D721Med (cell line): ENCODE measurements around the gene HPS4.

ENCODE experiments used
- DNase-seq: peaks from one replicate; pipeline ENCODE4 v3.0.0; 2011; ENCODE audit warnings: low spot score; ENCODE audit not compliant: insufficient read length
- FAIRE-seq: peaks from 2 replicates; lab custom pipeline; 2011; peaks lifted over from hg19 to GRCh38; lab: Jason Lieb, UNC
- TF ChIP-seq, protein P1 (sequence below): IDR thresholded peaks from 2 replicates; pipeline ENCODE4 v1.5.1; 2012; ENCODE audit warnings: mild to moderate bottlenecking, control low read depth; ENCODE audit not compliant: insufficient read depth; ENCODE audit errors: missing control alignments

Gene HPS4

DNA sequence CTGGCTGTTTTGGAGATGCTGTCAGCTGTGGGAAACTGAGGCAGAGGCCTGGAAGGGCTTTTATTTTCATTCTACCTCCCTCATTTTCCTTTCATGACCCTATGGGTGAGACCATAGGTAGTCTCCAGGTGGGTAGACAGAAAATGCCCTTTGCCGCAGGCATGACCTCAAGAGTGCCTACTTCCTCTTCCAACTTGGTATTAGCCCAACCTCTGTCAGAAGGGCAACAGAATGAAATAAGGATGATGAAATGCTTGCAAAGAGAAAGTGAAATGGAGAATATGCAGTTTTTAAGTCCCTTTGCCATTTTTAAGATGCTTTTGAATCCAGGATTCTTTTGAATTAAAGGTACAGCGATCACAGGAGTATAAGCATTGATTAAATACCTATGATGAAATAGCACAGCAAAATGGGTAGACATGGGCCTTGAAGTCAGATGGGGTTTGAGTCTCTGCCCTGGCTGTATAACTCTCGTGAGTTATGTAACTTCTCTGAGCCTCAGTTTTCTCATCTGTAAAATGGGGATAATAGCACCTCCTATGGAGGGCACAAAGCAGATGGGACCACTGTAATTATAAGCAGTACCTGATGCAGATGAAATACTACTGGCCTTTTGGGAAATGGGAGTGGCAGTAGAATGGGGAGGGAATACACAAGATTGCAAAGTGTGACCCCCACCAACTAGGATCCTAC is 50.8 kb downstream of the HPS4 start:
- TF ChIP-seq, protein P1, sequence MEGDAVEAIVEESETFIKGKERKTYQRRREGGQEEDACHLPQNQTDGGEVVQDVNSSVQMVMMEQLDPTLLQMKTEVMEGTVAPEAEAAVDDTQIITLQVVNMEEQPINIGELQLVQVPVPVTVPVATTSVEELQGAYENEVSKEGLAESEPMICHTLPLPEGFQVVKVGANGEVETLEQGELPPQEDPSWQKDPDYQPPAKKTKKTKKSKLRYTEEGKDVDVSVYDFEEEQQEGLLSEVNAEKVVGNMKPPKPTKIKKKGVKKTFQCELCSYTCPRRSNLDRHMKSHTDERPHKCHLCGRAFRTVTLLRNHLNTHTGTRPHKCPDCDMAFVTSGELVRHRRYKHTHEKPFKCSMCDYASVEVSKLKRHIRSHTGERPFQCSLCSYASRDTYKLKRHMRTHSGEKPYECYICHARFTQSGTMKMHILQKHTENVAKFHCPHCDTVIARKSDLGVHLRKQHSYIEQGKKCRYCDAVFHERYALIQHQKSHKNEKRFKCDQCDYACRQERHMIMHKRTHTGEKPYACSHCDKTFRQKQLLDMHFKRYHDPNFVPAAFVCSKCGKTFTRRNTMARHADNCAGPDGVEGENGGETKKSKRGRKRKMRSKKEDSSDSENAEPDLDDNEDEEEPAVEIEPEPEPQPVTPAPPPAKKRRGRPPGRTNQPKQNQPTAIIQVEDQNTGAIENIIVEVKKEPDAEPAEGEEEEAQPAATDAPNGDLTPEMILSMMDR = no peak
- FAIRE-seq (no peak), DNase-seq (no peak)

DNA sequence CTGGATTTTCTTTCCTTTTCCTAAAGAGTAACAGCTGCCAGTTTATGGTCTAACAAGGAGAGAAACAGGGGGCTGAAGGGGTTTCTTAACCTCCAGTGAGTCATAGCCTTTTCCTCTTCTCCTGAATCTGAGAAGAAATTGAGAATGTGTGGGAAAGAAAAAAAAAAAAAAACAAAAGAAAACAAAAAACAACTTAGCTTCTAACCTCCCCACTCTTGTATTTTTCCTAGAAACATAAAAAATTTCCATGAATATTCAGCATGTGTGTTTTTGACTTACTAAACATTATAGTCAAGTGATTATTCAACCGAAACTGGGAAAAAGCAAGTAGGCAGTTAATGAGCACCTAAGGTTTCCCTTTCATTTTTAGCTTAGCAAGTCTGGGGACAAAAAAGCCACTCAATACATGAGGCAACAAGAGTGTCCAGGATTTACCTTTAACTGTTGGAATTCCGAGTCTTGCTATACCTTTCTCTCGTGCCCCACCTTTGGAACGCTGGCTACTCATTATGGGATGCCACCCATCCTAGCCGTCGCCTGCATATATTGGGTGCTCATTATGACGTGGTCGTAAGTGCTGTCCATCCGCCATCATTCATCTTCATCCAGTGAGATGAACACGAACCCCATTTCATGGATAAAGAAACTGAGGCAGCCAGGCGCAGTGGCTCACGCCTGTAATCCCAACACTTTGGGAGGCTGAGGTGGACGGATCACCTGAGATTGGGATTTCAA is 52.2 kb downstream of the HPS4 start:
- TF ChIP-seq, protein P1 = no peak
- no peak for FAIRE-seq
- no peak for DNase-seq

DNA sequence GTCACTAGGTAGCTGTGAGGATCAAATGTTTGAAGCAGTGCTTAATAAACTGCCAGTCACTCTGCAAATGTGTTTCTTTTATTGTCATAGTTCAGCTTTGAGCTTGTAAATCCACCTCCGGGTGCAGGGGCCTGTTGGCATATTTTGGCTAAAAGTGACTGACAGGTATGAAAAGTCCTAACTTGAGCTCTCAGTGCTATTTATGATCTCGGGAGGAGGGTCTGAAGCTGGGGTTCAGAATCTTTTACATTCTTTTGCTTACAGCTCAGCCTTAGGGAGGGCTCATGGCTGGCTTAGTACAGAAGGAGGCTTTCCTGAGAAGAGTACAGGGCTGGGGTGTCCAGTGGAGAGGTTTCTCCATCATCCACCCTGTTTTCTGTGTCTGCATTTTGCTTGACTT is 53.0 kb downstream of the HPS4 start:
- no peak for FAIRE-seq
- TF ChIP-seq, protein P1 = no peak
- DNase-seq = no peak

DNA sequence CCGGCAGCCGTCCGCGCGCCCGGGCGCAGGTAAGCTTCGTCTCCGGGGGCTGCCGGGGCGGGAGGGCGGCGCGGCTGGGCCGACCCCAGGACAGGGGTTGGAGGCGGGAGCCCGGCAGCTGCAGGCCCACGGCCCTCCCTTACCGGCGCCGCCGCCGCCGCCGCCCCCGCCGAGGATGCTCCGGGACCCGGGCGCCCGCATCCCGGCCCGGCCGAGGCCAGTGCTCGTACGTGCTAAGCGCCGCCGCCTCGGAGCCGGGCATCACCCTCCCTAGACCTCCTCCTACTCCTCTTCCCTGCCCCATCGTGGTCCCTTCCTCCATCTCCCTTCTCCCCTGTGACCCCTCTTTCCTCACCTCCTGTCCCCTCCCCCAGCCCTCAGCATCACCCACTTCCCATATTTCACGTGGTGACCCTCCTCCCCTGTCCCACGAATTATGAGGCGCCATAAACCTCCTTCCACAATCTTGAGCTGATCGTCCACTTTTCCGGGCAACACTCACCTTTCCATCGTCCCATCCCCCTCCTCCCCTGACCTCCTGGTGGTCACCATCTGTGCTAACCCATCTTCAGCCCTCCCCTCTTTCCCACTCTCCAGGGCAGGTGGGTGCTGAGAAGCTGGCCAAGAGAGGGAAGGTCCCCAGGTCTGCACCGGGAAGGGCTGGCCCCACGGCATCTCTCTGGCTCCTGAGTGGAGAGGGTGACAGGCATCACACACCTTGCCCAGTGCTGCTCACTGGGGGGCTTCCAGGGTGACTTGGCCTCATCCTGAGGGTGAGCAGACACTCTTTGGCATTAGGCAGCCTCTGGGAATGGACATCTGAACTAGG is 53.9 kb downstream of the HPS4 start:
- no peak for DNase-seq
- TF ChIP-seq, protein P1 = no peak
- FAIRE-seq = no peak

DNA sequence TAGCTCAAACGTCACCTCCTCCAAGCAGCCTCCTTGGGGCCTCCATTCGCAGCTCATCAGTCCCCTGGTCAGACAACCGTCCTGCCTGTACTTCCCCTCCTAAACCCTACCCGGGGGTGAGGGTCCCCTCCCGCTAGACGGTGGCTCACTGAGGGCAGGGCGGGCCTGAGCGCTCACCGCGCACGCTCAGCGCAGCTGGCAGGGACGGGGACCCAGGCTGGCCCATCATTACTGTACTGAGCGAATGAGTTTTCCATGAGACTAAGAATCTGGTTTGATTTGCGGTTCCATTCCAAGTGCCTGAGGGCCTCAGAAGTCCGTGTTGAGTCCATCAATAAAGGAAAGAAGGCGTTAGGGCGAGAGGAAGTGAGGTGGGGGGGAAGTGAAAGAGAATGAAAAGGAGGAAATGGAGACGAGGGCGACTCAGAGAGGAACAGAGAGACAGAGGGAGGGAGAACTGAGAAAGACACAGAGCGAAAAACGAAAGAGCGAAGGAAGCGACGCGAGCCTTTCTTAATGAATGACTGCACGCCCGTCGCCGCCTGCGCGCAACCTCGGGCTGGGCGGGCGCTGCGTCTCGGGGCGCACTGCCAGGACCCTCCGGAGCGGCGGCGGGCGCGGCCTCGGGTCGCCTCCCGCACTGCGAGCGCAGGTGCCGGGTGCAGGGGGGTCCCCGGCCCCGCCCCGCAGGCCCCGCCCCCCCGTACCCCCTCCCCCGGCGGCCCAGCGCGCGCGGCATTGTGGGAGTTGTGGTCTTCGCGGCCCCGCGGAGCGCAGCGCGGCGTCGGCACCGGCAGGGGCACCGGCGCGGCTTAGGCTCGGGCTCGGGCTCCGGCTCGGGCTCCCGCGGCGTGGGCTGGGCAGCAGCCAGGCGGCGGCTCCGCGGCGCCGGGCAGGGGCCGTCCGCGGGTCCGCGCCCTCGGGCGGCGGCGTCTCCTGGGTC is 54.8 kb downstream of the HPS4 start, which contains the start of gene ASPHD2:
Gene ASPHD2 (plus strand): TSS at position 746 of the 943 bp plus-strand sequence. CDS start 4,356 bp downstream, outside the sequence.
- FAIRE-seq (no peak), DNase-seq (no peak)
- TF ChIP-seq, protein P1 = no peak

DNA sequence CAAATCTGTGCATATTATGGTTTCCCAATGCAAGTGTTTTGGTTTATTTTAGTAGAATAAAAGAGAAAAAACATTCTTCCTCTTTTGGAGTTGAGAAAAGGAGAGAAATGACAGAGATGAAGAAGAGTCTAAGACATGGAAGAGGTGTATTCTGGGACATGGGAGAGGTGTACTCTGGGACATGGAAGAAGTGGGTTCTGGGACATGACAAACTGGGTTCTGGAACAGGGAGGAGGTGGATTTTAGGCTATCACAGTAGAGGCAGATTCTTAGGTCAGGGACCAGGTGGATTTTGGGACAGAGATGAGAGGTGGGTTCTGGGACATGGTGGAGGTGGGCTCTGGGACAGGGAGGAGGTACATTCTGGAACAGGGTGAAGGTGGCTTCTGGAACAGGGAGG is 56.7 kb downstream of the HPS4 start:
- DNase-seq = no peak
- TF ChIP-seq, protein P1 = no peak
- FAIRE-seq = no peak
